ENCODE measurements around the gene INPP5A.
"Not testable (repeated sequence)": the region's sequence is repeated elsewhere in the genome, so short reads cannot be mapped to it uniquely, and the experiment has no call there.

Gene INPP5A

GRCh38 chr10:132503581-132504421 is 33.8 kb upstream of the INPP5A start:
- no peak for DNase-seq (ENCODE audit: low read depth in 1 of 2, low spot score in 1 of 2)

GRCh38 chr10:132504501-132505272 is 32.9 kb upstream of the INPP5A start:
- DNase-seq (ENCODE audit: low read depth in 1 of 2, low spot score in 1 of 2): no peak

- not testable (repeated sequence) for DNase-seq (ENCODE audit: low read depth in 1 of 2, low spot score in 1 of 2)
Measured at GRCh38 chr10:132505546-132505945, 32.0 kb upstream of the INPP5A start.

GRCh38 chr10:132506711-132507408 is 30.7 kb upstream of the INPP5A start:
- DNase-seq (ENCODE audit: low read depth in 1 of 2, low spot score in 1 of 2): no peak

GRCh38 chr10:132507409-132507955 is 30.1 kb upstream of the INPP5A start:
- DNase-seq (ENCODE audit: low read depth in 1 of 2, low spot score in 1 of 2): no peak

GRCh38 chr10:132507956-132508490 is 29.6 kb upstream of the INPP5A start:
- no peak for DNase-seq (ENCODE audit: low read depth in 1 of 2, low spot score in 1 of 2)

- DNase-seq (ENCODE audit: low read depth in 1 of 2, low spot score in 1 of 2): no peak
Measured at GRCh38 chr10:132508581-132509443, 28.8 kb upstream of the INPP5A start.

GRCh38 chr10:132509506-132510173 is 27.9 kb upstream of the INPP5A start:
- DNase-seq (ENCODE audit: low read depth in 1 of 2, low spot score in 1 of 2): no peak

GRCh38 chr10:132510174-132510611 is 27.4 kb upstream of the INPP5A start:
- no peak for DNase-seq (ENCODE audit: low read depth in 1 of 2, low spot score in 1 of 2)

- DNase-seq (ENCODE audit: low read depth in 1 of 2, low spot score in 1 of 2): no peak
Measured at GRCh38 chr10:132511121-132512051, 26.2 kb upstream of the INPP5A start.

- no peak for DNase-seq (ENCODE audit: low read depth in 1 of 2, low spot score in 1 of 2)
Measured at GRCh38 chr10:132512052-132512442, 25.5 kb upstream of the INPP5A start.

- no peak for DNase-seq (ENCODE audit: low read depth in 1 of 2, low spot score in 1 of 2)
Measured at GRCh38 chr10:132512693-132513345, 24.8 kb upstream of the INPP5A start.

- no peak for DNase-seq (ENCODE audit: low read depth in 1 of 2, low spot score in 1 of 2)
Measured at GRCh38 chr10:132514821-132515520, 22.6 kb upstream of the INPP5A start.

GRCh38 chr10:132515811-132516726 is 21.5 kb upstream of the INPP5A start:
- no peak for DNase-seq (ENCODE audit: low read depth in 1 of 2, low spot score in 1 of 2)

- no peak for DNase-seq (ENCODE audit: low read depth in 1 of 2, low spot score in 1 of 2)
Measured at GRCh38 chr10:132516771-132517725, 20.5 kb upstream of the INPP5A start.
